A549 (cell line): ENCODE measurements around the gene KCNK3. TPM values are rescaled to one million over a fixed set of nuclear protein-coding genes. Genes with fewer than 3 reads are reported as not detected.

Source experiments
- ATAC-seq, 2 experiments: fragments of 200-7000 bp in 1 of 2; fragments of >200 bp in 1 of 2; cut with Nextera tagmentation in 1 of 2; cut with Tn5 transposase in 1 of 2; 3 replicates each; pipeline versions ENCODE4 v1.8.0 to v1.9.1; 2018 to 2020; ENCODE audit warnings: mild to moderate bottlenecking in 1 of 2, moderate library complexity in 1 of 2
- CTCF ChIA-PET: fragments of 300-600 bp; sonication (Branson Sonifier 250); formaldehyde crosslinking; extraction: SDS; loops from one replicate; lab custom pipeline; 2021; ENCODE audit warnings: antibody characterized with exemption, inconsistent platforms; lab: Yijun Ruan, JAX
- POLR2A ChIA-PET: fragments of 350-600 bp; formaldehyde crosslinking; extraction: SDS; loops from one replicate; lab custom pipeline; 2021; ENCODE audit warnings: antibody characterized with exemption, inconsistent platforms; lab: Yijun Ruan, JAX
- DNase-seq, 2 experiments: peaks; one replicate each; pipeline versions ENCODE4 v3.0.0 to v3.0.0-alpha.2; 2011 to 2016; ENCODE audit warnings: low read depth in 1 of 2, low spot score in 1 of 2
- FAIRE-seq: peaks from 2 replicates; lab custom pipeline; 2011; peaks lifted over from hg19 to GRCh38; lab: Jason Lieb, UNC
- H3K27ac ChIP-seq, 2 experiments: fragments of >200 bp; sonication (Bioruptor Twin); formaldehyde crosslinking; 3 replicates each; pipeline ENCODE4 v1.5.1; 2016 to 2017
- H3K4me1 ChIP-seq: fragments of >200 bp; sonication (Bioruptor Twin); formaldehyde crosslinking; 3 replicates; pipeline ENCODE4 v1.6.1; 2016
- H3K4me2 ChIP-seq: fragments of >200 bp; sonication (Bioruptor Twin); formaldehyde crosslinking; 3 replicates; pipeline ENCODE4 v1.6.1; 2016
- H3K4me3 ChIP-seq: fragments of >200 bp; sonication (Bioruptor Twin); formaldehyde crosslinking; 3 replicates; pipeline ENCODE4 v1.5.1; 2016
- H3K9me3 ChIP-seq: fragments of >200 bp; sonication (Bioruptor Twin); formaldehyde crosslinking; 3 replicates; pipeline ENCODE4 v1.6.1; 2016
- BHLHE40 ChIP-seq: IDR thresholded peaks from 2 replicates; pipeline ENCODE4 v1.6.1; 2012; ENCODE audit warnings: low read depth, low read length, inconsistent platforms
- CBX8 ChIP-seq: fragments of 200-600 bp; sonication (generic); IDR thresholded peaks from 2 replicates; pipeline ENCODE4 v1.6.1; 2016
- CEBPB ChIP-seq, 2 experiments: fragments of >200 bp in 1 of 2; sonication (Bioruptor Twin) in 1 of 2; formaldehyde crosslinking in 1 of 2; IDR thresholded peaks; 2 replicates each; pipeline ENCODE4 v1.6.1; 2012 to 2016
- CHD2 ChIP-seq: fragments of 150-350 bp; IDR thresholded peaks from 2 replicates; pipeline ENCODE4 v1.6.1; 2014; ENCODE audit warnings: low read length; ENCODE audit not compliant: partially characterized antibody
- CTCF ChIP-seq: fragments of >200 bp; sonication (Bioruptor Twin); formaldehyde crosslinking; IDR thresholded peaks from 3 replicates; pipeline ENCODE4 v1.5.1; 2016
- E2F6 ChIP-seq: IDR thresholded peaks from 2 replicates; pipeline ENCODE4 v1.6.1; 2012; ENCODE audit warnings: low read depth, borderline replicate concordance
- EHF ChIP-seq: fragments of 250-450 bp; sonication (Bioruptor Pico); IDR thresholded peaks from 2 replicates; pipeline ENCODE4 v1.5.0; 2020; ENCODE audit warnings: mild to moderate bottlenecking
- ESRRA ChIP-seq: fragments of 150-350 bp; IDR thresholded peaks from 2 replicates; pipeline ENCODE4 v1.6.1; 2014; ENCODE audit warnings: mild to moderate bottlenecking, low read length, borderline replicate concordance
- FOSB ChIP-seq: fragments of 250-450 bp; sonication (Bioruptor Pico); IDR thresholded peaks from 2 replicates; pipeline ENCODE4 v1.5.0; 2020; ENCODE audit warnings: mild to moderate bottlenecking, moderate library complexity
- FOSL2 ChIP-seq, 2 experiments: fragments of 450-650 bp in 1 of 2; fragments of >200 bp in 1 of 2; sonication (Bioruptor Twin) in 1 of 2; formaldehyde crosslinking; IDR thresholded peaks; 2 replicates each; pipeline versions ENCODE4 v1.5.0 to v1.6.1; 2016 to 2020; ENCODE audit warnings: mild to moderate bottlenecking in 1 of 2, moderate library complexity in 1 of 2
- GATA3 ChIP-seq: IDR thresholded peaks from 2 replicates; pipeline ENCODE4 v1.6.1; 2012; ENCODE audit warnings: borderline replicate concordance
- HOXA7 ChIP-seq: fragments of 250-450 bp; sonication (Bioruptor Pico); IDR thresholded peaks from 2 replicates; pipeline ENCODE4 v1.5.0; 2020; ENCODE audit warnings: mild to moderate bottlenecking, moderate library complexity
- HOXB5 ChIP-seq: fragments of 250-450 bp; sonication (Bioruptor Pico); IDR thresholded peaks from 2 replicates; pipeline ENCODE4 v1.5.0; 2020; ENCODE audit warnings: mild to moderate bottlenecking, moderate library complexity
- JUN ChIP-seq, 2 experiments: fragments of >200 bp; sonication (Bioruptor Twin); formaldehyde crosslinking; IDR thresholded peaks; 2 replicates in 1 of 2; 3 replicates in 1 of 2; pipeline ENCODE4 v1.6.1; 2016 to 2017
- JUNB ChIP-seq: fragments of >200 bp; sonication (Bioruptor Twin); formaldehyde crosslinking; IDR thresholded peaks from 2 replicates; pipeline ENCODE4 v1.6.1; 2016
- KDM1A ChIP-seq: fragments of 200-600 bp; sonication (generic); IDR thresholded peaks from 2 replicates; pipeline ENCODE4 v1.6.1; 2016; ENCODE audit warnings: low read depth, mild to moderate bottlenecking
- MAZ ChIP-seq: fragments of 150-350 bp; IDR thresholded peaks from 2 replicates; pipeline ENCODE4 v1.6.1; 2014; ENCODE audit warnings: antibody characterized with exemption, low read depth, low read length, borderline replicate concordance
- MYC ChIP-seq: IDR thresholded peaks from 2 replicates; pipeline ENCODE4 v1.6.1; 2012; ENCODE audit warnings: mild to moderate bottlenecking, inconsistent platforms, low read length, improper control_type of control experiment, borderline replicate concordance
- NR3C1 ChIP-seq: fragments of >200 bp; sonication (Bioruptor Twin); formaldehyde crosslinking; IDR thresholded peaks from 3 replicates; pipeline ENCODE4 v1.6.1; 2017
- PHF8 ChIP-seq: fragments of 200-600 bp; sonication (generic); IDR thresholded peaks from 2 replicates; pipeline ENCODE4 v1.6.1; 2016; ENCODE audit warnings: low read depth, mild to moderate bottlenecking, antibody characterized with exemption, moderate library complexity, borderline replicate concordance
- POLR2A ChIP-seq: IDR thresholded peaks from 2 replicates; pipeline ENCODE4 v1.6.1; 2012; ENCODE audit warnings: mild to moderate bottlenecking, low read length
- RAD21 ChIP-seq, 2 experiments: fragments of >200 bp in 1 of 2; sonication (Bioruptor Twin) in 1 of 2; formaldehyde crosslinking in 1 of 2; IDR thresholded peaks in 1 of 2; conservative IDR thresholded peaks in 1 of 2; 2 replicates in 1 of 2; 3 replicates in 1 of 2; pipeline ENCODE4 v1.6.1; 2012 to 2018; ENCODE audit warnings: inconsistent platforms in 1 of 2
- REST ChIP-seq: fragments of 200-600 bp; sonication (generic); IDR thresholded peaks from 2 replicates; pipeline ENCODE4 v1.6.1; 2016; ENCODE audit warnings: antibody characterized with exemption, mild to moderate bottlenecking, moderate library complexity
- RNF2 ChIP-seq: fragments of 200-600 bp; sonication (generic); IDR thresholded peaks from 2 replicates; pipeline ENCODE4 v1.6.1; 2016; ENCODE audit warnings: low read depth, mild to moderate bottlenecking, antibody characterized with exemption, moderate library complexity, borderline replicate concordance
- SREBF2 ChIP-seq: fragments of 450-650 bp; IDR thresholded peaks from 2 replicates; pipeline ENCODE4 v1.6.1; 2014; ENCODE audit warnings: mild to moderate bottlenecking, moderate library complexity
- USF2 ChIP-seq: fragments of 450-650 bp; IDR thresholded peaks from 2 replicates; pipeline ENCODE4 v1.6.1; 2014; ENCODE audit warnings: antibody characterized with exemption
- WGBS: methylation state at CpG from one replicate; pipeline ENCODE4 v1.1.6; 2017; ENCODE audit errors: missing lambda C conversion rate; 5-methylcytosine and 5-hydroxymethylcytosine counted together
- polyA plus RNA-seq, 4 experiments: library from polyadenylated mRNA; depleted of rRNA in 3 of 4; stranded (reverse); fragments of >200 nt; fragmentation: RNase III in 1 of 4; extraction: RNeasy Plus Mini Kit Qiagen cat#74134 plus additional on column Dnase treatment in 1 of 4; gene quantifications; 2 replicates in 3 of 4; 3 replicates in 1 of 4; pipeline ENCODE4 v1.2.3, GENCODE V29; 2011 to 2017

The KCNK3 gene
- polyA plus RNA-seq, 2 of the 4 experiments (the other 2 are of a cell fraction) = 2.4 to 2.8 TPM

GRCh38 chr2:26701596-26701995 is 9.1 kb downstream of the KCNK3 start:
- ATAC-seq (no peak), DNase-seq (no peak), FAIRE-seq (no peak)
- H3K9me3 ChIP-seq = no peaks in the 10 kb centered on the region
- POLR2A ChIA-PET = no interaction called here
- CTCF ChIA-PET = interaction anchor here (1.7 to 1.9 kb wide), 2 partner anchors 11 to 44 kb away, joined by 5 to 6 read pairs; no protein-coding TSS in a partner anchor
- no peak for TF ChIP-seq USF2
- no peak for TF ChIP-seq CBX8
- no peak for TF ChIP-seq JUN (IDR thresholded peaks at IDR 0.05)
- no peak for TF ChIP-seq GATA3
- TF ChIP-seq E2F6 = no peak
- no peak for TF ChIP-seq RAD21 (conservative IDR thresholded peaks at IDR 0.05 in 1 of 2, IDR thresholded peaks at IDR 0.05 in 1 of 2)
- TF ChIP-seq SREBF2 = no peak
- TF ChIP-seq HOXA7 (CRISPR knock-in tag) = no peak
- TF ChIP-seq FOSL2 (IDR thresholded peaks at IDR 0.05) = no peak
- TF ChIP-seq FOSL2 (CRISPR knock-in tag; IDR thresholded peaks at IDR 0.05) = no peak
- no peak for TF ChIP-seq EHF (CRISPR knock-in tag)
- no peak for TF ChIP-seq KDM1A
- 94% methylated on average over 5 of the region's 5 CpGs for WGBS
- H3K27ac ChIP-seq = no peak overlapping the region
- no peak overlapping the region for H3K4me2 ChIP-seq
- peaks cover 9% of the 10 kb centered on the region for H3K4me1 ChIP-seq
- no peak overlapping the region for H3K4me3 ChIP-seq

GRCh38 chr2:26702025-26702424 is 9.5 kb downstream of the KCNK3 start:
- no peak for ATAC-seq
- Histone ChIP-seq H3K4me3 (no peak overlapping the region), H3K4me2 (no peak overlapping the region), H3K4me1 (peaks cover 5% of the 10 kb centered on the region; the same call in 2 of the 3 replicates), H3K27ac (no peak overlapping the region), H3K9me3 (no peaks in the 10 kb centered on the region)
- no peak for FAIRE-seq
- TF ChIP-seq JUNB (no peak), CTCF (no peak), PHF8 (no peak), MYC (no peak), MAZ (no peak), RAD21 (conservative IDR thresholded peaks at IDR 0.05 in 1 of 2, IDR thresholded peaks at IDR 0.05 in 1 of 2) (no peak), CHD2 (no peak), REST (no peak), CEBPB (IDR thresholded peaks at IDR 0.05) (no peak), BHLHE40 (no peak), JUN (IDR thresholded peaks at IDR 0.05) (no peak), FOSB (CRISPR knock-in tag) (no peak), ESRRA (no peak), HOXB5 (no peak), NR3C1 (no peak), SREBF2 (no peak), POLR2A (no peak), RNF2 (no peak), FOSL2 (IDR thresholded peaks at IDR 0.05) (no peak), FOSL2 (CRISPR knock-in tag; IDR thresholded peaks at IDR 0.05) (no peak)
- CTCF ChIA-PET = interaction anchor here (1.2 to 1.9 kb wide), 3 partner anchors 11 to 46 kb away, joined by 3 to 6 read pairs (median 5); no protein-coding TSS in a partner anchor
- POLR2A ChIA-PET = no interaction called here
- WGBS = 52% methylated on average over 3 of the region's 3 CpGs
- DNase-seq = no peak
